Fibroblast of lung (primary cell): Measurements from ENCODE around the gene CCDC192.
"Not testable (repeated sequence)": the region's sequence is repeated elsewhere in the genome, so short reads cannot be mapped to it uniquely, and the experiment has no call there.

Source experiments
- EZH2 ChIP-seq: IDR thresholded peaks from 2 replicates; pipeline ENCODE4 v1.5.1; 2012; ENCODE audit warnings: low read length, control low read depth, mild to moderate bottlenecking; ENCODE audit errors: missing control alignments
- TF ChIP-seq, protein P1 (sequence below), 2 donors: IDR thresholded peaks in 1 of 2; conservative IDR thresholded peaks in 1 of 2; 1 replicate in 1 of 2; 2 replicates in 1 of 2; pipeline ENCODE4 v1.5.1; 2011 to 2012; ENCODE audit warnings: low read length in 2 of 2, control low read depth in 1 of 2, inconsistent platforms in 1 of 2, low read depth in 1 of 2, mild to moderate bottlenecking in 1 of 2

DNA sequence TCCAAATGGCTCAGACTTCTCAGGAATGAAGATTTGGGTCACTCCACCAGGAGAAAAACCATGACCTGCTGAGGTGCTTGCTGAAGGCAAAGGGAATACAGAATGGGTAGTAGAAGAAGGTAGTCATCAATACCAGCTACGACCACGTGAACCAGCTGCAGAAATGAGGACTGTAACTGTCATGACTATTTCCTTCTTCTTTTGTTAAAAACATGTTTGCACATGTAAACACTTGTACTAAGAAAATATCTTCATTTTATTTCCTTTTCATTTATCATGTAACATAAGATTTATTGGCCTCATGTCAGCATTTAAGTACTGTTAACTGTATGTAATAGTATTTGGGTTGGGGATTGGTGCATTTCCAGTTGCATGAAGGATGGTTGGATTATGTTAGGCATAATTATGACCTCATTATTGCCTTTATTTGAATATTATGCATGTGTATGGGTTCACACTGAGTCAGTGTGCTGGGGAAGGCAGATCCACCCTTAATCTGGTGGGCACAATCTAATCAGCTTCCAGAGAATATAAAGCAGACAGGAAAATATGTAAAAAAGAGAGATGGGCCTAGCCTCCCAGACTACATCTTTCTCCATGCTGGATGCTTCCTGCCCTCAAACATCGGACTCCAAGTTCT, 23.4 kb upstream of the CCDC192 start:
- TF ChIP-seq EZH2, result not testable (repeated sequence)
- TF ChIP-seq, protein P1, sequence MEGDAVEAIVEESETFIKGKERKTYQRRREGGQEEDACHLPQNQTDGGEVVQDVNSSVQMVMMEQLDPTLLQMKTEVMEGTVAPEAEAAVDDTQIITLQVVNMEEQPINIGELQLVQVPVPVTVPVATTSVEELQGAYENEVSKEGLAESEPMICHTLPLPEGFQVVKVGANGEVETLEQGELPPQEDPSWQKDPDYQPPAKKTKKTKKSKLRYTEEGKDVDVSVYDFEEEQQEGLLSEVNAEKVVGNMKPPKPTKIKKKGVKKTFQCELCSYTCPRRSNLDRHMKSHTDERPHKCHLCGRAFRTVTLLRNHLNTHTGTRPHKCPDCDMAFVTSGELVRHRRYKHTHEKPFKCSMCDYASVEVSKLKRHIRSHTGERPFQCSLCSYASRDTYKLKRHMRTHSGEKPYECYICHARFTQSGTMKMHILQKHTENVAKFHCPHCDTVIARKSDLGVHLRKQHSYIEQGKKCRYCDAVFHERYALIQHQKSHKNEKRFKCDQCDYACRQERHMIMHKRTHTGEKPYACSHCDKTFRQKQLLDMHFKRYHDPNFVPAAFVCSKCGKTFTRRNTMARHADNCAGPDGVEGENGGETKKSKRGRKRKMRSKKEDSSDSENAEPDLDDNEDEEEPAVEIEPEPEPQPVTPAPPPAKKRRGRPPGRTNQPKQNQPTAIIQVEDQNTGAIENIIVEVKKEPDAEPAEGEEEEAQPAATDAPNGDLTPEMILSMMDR (conservative IDR thresholded peaks at IDR 0.05 in 1 of 2, IDR thresholded peaks at IDR 0.05 in 1 of 2; ENCODE audit: low read depth in 1 of 2, low read length in 2 of 2), result not testable (repeated sequence)
